ENCODE measurements around the gene HOXB2.
"Not testable (repeated sequence)": the region's sequence is repeated elsewhere in the genome, so short reads cannot be mapped to it uniquely, and the experiment has no call there.

HOXB2 gene

DNA sequence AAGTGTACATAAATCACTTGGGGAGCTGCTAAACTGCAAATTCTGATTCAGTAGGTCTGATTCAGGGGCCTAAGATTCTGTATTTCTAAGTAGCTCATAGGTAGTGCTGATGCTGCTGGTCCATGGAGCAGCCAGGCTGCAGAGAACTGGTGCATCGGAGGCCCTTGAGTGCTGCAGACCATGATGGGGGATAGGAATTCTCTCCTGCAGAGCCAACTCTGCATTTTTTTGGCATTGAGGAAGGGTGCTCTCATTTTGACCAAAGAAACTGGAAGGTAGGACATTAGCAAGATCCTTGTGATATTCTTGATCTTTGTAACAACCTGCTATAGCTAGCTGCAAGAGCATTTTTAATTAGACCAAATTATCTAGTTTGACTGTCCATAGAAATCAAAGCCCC lies 4.7 kb downstream of the HOXB2 start:
- TF ChIP-seq, protein P1, sequence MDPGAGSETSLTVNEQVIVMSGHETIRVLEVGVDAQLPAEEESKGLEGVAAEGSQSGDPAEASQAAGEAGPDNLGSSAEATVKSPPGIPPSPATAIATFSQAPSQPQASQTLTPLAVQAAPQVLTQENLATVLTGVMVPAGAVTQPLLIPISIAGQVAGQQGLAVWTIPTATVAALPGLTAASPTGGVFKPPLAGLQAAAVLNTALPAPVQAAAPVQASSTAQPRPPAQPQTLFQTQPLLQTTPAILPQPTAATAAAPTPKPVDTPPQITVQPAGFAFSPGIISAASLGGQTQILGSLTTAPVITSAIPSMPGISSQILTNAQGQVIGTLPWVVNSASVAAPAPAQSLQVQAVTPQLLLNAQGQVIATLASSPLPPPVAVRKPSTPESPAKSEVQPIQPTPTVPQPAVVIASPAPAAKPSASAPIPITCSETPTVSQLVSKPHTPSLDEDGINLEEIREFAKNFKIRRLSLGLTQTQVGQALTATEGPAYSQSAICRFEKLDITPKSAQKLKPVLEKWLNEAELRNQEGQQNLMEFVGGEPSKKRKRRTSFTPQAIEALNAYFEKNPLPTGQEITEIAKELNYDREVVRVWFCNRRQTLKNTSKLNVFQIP (CRISPR knock-in tag; IDR thresholded peaks at IDR 0.05; ENCODE audit: borderline replicate concordance, low read depth): no peak
- TF ChIP-seq ZNF70 (CRISPR knock-in tag; IDR thresholded peaks at IDR 0.05): no peak
- TF ChIP-seq CSDC2 (CRISPR knock-in tag; IDR thresholded peaks at IDR 0.05): no peak
- no peak for TF ChIP-seq ARNTL (CRISPR knock-in tag; IDR thresholded peaks at IDR 0.05; ENCODE audit: borderline replicate concordance, low read depth)
- no peak for TF ChIP-seq ZNF8 (CRISPR knock-in tag; IDR thresholded peaks at IDR 0.05)
- no peak for TF ChIP-seq ZNF565 (CRISPR knock-in tag; conservative IDR thresholded peaks at IDR 0.05; ENCODE audit: low read depth)
- ATAC-seq: no peak

DNA sequence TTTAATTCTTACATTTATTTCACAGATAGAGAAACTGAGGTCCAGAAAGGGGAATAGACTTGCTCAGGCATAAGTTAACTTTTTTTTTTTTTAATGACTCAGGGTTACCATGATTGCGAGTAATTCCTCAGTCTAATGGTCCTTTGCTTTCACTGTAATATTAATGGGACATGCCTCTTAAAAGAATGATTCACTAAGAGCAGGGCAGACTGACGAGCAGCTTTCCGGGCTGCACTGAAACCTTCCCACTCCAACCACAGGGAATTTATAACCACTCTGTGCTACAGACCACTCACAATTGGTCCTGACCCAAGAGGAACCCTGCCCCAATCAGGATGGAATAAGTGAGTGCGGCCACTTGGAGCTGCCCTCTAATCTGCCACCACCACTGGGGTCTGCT lies 5.7 kb downstream of the HOXB2 start:
- TF ChIP-seq BACH2 (CRISPR knock-in tag; IDR thresholded peaks at IDR 0.05; ENCODE audit: borderline replicate concordance) (no peak), TOX (CRISPR knock-in tag; IDR thresholded peaks at IDR 0.05; ENCODE audit: borderline replicate concordance) (no peak), SNAI2 (CRISPR knock-in tag; IDR thresholded peaks at IDR 0.05) (no peak), ZFP3 (CRISPR knock-in tag; IDR thresholded peaks at IDR 0.05) (no peak), ESRRG (CRISPR knock-in tag; IDR thresholded peaks at IDR 0.05) (no peak), ZNF8 (CRISPR knock-in tag; IDR thresholded peaks at IDR 0.05) (no peak), PPARA (CRISPR knock-in tag; IDR thresholded peaks at IDR 0.05; ENCODE audit: borderline replicate concordance) (no peak), ZNF565 (CRISPR knock-in tag; conservative IDR thresholded peaks at IDR 0.05; ENCODE audit: low read depth) (no peak), TCF4 (CRISPR knock-in tag; IDR thresholded peaks at IDR 0.05; ENCODE audit: borderline replicate concordance) (no peak), ZNF70 (CRISPR knock-in tag; IDR thresholded peaks at IDR 0.05) (no peak), ARNTL (CRISPR knock-in tag; IDR thresholded peaks at IDR 0.05; ENCODE audit: borderline replicate concordance, low read depth) (no peak), ZC3H10 (CRISPR knock-in tag; IDR thresholded peaks at IDR 0.05) (no peak), CSDC2 (CRISPR knock-in tag; IDR thresholded peaks at IDR 0.05) (no peak), OSR1 (CRISPR knock-in tag; IDR thresholded peaks at IDR 0.05) (no peak), ZFP30 (CRISPR knock-in tag; IDR thresholded peaks at IDR 0.05) (no peak)
- TF ChIP-seq, protein P1 (CRISPR knock-in tag; IDR thresholded peaks at IDR 0.05; ENCODE audit: borderline replicate concordance, low read depth): no peak
- TF ChIP-seq, protein P2, sequence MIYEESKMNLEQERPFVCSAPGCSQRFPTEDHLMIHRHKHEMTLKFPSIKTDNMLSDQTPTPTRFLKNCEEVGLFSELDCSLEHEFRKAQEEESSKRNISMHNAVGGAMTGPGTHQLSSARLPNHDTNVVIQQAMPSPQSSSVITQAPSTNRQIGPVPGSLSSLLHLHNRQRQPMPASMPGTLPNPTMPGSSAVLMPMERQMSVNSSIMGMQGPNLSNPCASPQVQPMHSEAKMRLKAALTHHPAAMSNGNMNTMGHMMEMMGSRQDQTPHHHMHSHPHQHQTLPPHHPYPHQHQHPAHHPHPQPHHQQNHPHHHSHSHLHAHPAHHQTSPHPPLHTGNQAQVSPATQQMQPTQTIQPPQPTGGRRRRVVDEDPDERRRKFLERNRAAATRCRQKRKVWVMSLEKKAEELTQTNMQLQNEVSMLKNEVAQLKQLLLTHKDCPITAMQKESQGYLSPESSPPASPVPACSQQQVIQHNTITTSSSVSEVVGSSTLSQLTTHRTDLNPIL (CRISPR knock-in tag; IDR thresholded peaks at IDR 0.05; ENCODE audit: low read depth): no peak
- TF ChIP-seq, protein P3, sequence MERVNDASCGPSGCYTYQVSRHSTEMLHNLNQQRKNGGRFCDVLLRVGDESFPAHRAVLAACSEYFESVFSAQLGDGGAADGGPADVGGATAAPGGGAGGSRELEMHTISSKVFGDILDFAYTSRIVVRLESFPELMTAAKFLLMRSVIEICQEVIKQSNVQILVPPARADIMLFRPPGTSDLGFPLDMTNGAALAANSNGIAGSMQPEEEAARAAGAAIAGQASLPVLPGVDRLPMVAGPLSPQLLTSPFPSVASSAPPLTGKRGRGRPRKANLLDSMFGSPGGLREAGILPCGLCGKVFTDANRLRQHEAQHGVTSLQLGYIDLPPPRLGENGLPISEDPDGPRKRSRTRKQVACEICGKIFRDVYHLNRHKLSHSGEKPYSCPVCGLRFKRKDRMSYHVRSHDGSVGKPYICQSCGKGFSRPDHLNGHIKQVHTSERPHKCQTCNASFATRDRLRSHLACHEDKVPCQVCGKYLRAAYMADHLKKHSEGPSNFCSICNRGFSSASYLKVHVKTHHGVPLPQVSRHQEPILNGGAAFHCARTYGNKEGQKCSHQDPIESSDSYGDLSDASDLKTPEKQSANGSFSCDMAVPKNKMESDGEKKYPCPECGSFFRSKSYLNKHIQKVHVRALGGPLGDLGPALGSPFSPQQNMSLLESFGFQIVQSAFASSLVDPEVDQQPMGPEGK (CRISPR knock-in tag; IDR thresholded peaks at IDR 0.05; ENCODE audit: borderline replicate concordance): no peak
- TF ChIP-seq, protein P4, sequence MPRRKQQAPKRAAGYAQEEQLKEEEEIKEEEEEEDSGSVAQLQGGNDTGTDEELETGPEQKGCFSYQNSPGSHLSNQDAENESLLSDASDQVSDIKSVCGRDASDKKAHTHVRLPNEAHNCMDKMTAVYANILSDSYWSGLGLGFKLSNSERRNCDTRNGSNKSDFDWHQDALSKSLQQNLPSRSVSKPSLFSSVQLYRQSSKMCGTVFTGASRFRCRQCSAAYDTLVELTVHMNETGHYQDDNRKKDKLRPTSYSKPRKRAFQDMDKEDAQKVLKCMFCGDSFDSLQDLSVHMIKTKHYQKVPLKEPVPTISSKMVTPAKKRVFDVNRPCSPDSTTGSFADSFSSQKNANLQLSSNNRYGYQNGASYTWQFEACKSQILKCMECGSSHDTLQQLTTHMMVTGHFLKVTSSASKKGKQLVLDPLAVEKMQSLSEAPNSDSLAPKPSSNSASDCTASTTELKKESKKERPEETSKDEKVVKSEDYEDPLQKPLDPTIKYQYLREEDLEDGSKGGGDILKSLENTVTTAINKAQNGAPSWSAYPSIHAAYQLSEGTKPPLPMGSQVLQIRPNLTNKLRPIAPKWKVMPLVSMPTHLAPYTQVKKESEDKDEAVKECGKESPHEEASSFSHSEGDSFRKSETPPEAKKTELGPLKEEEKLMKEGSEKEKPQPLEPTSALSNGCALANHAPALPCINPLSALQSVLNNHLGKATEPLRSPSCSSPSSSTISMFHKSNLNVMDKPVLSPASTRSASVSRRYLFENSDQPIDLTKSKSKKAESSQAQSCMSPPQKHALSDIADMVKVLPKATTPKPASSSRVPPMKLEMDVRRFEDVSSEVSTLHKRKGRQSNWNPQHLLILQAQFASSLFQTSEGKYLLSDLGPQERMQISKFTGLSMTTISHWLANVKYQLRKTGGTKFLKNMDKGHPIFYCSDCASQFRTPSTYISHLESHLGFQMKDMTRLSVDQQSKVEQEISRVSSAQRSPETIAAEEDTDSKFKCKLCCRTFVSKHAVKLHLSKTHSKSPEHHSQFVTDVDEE (CRISPR knock-in tag; IDR thresholded peaks at IDR 0.05): no peak

DNA sequence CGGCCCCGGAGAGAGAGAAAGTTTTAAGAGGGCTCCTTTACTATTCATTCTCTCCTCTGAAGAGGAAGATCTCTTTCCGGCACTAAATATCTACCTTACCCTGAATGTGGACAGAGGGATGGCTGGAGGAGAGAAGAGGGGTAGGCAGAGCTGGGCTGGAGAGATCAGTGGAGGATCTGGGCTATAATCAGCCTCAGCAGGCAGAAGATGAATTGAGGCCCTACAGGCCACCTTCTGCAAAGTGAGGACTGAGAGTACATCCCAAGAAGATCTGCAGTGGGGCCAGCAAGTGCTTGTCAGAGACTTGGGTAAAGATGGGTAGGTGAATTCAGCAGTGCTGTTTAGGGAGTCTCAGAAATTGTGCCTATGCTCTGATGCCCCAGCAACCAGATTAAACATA lies 7.6 kb downstream of the HOXB2 start:
- ATAC-seq: no peak
- TF ChIP-seq, protein P4 (CRISPR knock-in tag; IDR thresholded peaks at IDR 0.05): no peak
- TF ChIP-seq SNAI2 (CRISPR knock-in tag; IDR thresholded peaks at IDR 0.05) (no peak), TCF4 (CRISPR knock-in tag; IDR thresholded peaks at IDR 0.05; ENCODE audit: borderline replicate concordance) (no peak), ZNF565 (CRISPR knock-in tag; conservative IDR thresholded peaks at IDR 0.05; ENCODE audit: low read depth) (no peak), ZFP30 (CRISPR knock-in tag; IDR thresholded peaks at IDR 0.05) (no peak), TOX (CRISPR knock-in tag; IDR thresholded peaks at IDR 0.05; ENCODE audit: borderline replicate concordance) (no peak)
- TF ChIP-seq, protein P3 (CRISPR knock-in tag; IDR thresholded peaks at IDR 0.05; ENCODE audit: borderline replicate concordance): no peak

More for the DNA sequence above, 5.7 kb downstream of the HOXB2 start:
- no peak for ATAC-seq

DNA sequence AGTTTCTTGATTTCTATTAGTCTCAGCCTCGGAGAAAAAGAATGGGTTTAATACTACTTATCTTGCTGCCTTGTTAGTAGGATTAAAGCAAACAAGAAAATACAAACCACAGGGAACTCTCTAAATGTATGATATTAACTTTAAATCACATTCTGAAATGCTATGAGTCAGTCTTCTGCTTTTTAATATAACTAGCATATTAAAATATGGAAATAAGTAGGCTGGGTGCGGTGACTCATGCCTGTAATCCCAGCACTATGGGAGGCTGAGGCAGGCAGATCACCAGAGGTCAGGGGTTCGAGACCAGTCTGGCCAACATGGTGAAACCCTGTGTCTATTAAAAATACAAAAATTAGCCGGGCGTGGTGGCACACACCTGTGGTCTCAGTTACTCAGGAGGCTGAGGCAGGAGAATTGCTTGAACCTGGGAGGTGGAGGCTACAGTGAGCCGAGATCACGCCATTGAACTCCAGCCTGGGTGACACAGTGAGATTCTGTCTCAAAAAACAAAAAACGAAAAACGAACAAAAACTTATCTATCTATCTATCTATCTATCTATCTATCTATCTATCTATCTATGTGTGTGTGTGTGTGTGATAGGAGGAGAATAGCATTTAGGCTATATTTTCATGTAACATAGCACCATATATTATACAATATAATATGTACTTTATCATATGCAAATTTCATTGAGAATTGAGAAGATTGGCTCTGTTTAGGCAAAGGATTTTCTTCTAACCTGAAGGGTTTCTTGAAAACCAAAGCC lies 8.9 kb downstream of the HOXB2 start:
- ATAC-seq: not testable (repeated sequence)
